ENCODE results near the gene WBP1L.
A peak's percentile ranks its signal among the peaks of the same experiment; 100 is the strongest.

Gene WBP1L

GRCh38 chr10:102763037-102763607 lies 19.4 kb downstream of the WBP1L start:
- no peak for TF ChIP-seq CTCF (IDR thresholded peaks at IDR 0.05; ENCODE audit: low read depth, low read length)
- no peak overlapping the region for H3K4me3 ChIP-seq (replicated peaks in 1 of 2; ENCODE audit: low read depth in 2 of 2, low read length in 2 of 2)
- no peak for DNase-seq (ENCODE audit: low read depth in 2 of 2)

GRCh38 chr10:102764470-102765161 lies 20.9 kb downstream of the WBP1L start:
- no peak overlapping the region for H3K4me3 ChIP-seq (replicated peaks in 1 of 2; ENCODE audit: low read depth in 2 of 2, low read length in 2 of 2)
- no peak for TF ChIP-seq CTCF (IDR thresholded peaks at IDR 0.05; ENCODE audit: low read depth, low read length)
- DNase-seq (ENCODE audit: low read depth in 2 of 2), result peak in 1 of 2 donors; percentile 79

- TF ChIP-seq CTCF (IDR thresholded peaks at IDR 0.05; ENCODE audit: low read depth, low read length), result no peak
- DNase-seq (ENCODE audit: low read depth in 2 of 2), result no peak
- H3K4me3 ChIP-seq (replicated peaks in 1 of 2; ENCODE audit: low read depth in 2 of 2, low read length in 2 of 2), result no peak overlapping the region
These were observed 21.6 kb downstream of the WBP1L start for GRCh38 chr10:102765336-102765735.

DNA sequence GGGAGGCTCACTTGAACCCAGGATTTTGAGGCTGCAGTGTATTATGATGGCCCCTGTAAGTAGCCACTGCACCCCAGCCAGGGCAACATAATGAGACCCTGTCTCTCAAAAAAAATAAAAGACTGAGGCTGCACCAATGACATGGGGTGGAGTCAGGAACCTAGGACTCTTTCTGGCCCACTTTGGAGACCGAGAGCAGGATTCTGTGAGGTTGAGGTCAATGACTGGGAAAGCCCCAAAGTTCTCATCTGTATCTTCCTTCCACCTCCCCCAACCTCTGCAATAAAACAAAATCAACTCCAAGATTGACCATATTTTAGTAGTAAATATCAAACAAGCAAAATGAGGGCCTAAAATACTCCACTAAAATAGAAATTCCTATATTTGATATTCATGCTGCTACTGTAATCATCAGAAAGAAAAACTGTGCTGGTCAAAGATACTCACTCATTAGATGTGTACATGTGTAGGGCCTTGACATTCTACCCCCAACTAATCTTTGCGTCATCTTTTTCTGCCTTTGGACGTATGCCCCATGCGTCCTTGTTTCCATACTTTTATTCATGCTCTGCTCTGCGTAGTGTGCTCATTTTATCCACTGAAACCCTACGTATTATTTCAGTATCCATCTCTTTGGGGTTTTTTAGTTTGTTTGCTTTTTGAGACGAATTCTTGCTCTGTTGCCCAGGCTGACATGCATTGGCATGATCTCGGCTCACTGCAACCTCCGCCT lies 23.8 kb downstream of the WBP1L start:
- DNase-seq (ENCODE audit: low read depth in 2 of 2), result no peak
- no peak overlapping the region for H3K4me3 ChIP-seq (replicated peaks in 1 of 2; ENCODE audit: low read depth in 2 of 2, low read length in 2 of 2)
- TF ChIP-seq CTCF (IDR thresholded peaks at IDR 0.05; ENCODE audit: low read depth, low read length), result no peak

- TF ChIP-seq CTCF (IDR thresholded peaks at IDR 0.05; ENCODE audit: low read depth, low read length), result no peak
- DNase-seq (ENCODE audit: low read depth in 2 of 2), result no peak
These were observed 25.8 kb downstream of the WBP1L start for GRCh38 chr10:102769375-102770107.

DNA sequence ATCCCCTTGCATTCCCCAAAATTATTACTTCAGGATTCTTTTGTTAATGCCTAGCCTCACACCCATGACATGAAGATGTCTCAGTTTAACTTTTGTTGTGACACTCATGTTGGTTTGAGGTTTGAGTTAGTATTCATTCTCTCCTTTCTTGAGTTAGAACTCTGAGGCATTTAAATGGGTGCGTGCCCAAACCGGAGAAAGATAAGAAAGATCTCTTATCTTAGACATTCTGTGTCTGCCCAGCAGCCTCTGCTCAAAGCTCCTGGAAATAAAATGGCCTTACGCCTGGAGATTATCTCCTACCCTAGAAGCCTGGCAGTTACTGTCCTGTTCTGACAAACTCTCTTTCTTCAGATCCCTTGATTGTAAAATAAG lies 26.3 kb downstream of the WBP1L start:
- no peak for TF ChIP-seq CTCF (IDR thresholded peaks at IDR 0.05; ENCODE audit: low read depth, low read length)
- no peak overlapping the region for H3K4me3 ChIP-seq (replicated peaks in 1 of 2; ENCODE audit: low read depth in 2 of 2, low read length in 2 of 2)
- DNase-seq (ENCODE audit: low read depth in 2 of 2), result no peak

More at GRCh38 chr10:102769375-102770107, 25.8 kb downstream of the WBP1L start:
- H3K4me3 ChIP-seq (replicated peaks in 1 of 2; ENCODE audit: low read depth in 2 of 2, low read length in 2 of 2), result no peak overlapping the region
